Neural cell (in vitro differentiated cells): ENCODE measurements around the gene B3GALT5. TPM values are rescaled to one million over a fixed set of nuclear protein-coding genes. Genes with fewer than 3 reads are reported as not detected.

Experiments
- H2AFZ ChIP-seq: fragments of 200-600, 300-800 bp; sonication (generic), shearing (Covaris generic); 2 replicates; pipeline ENCODE4 v1.6.0; 2014; ENCODE audit warnings: low read depth, mild to moderate bottlenecking, antibody characterized with exemption, low read length, moderate library complexity
- H3F3A ChIP-seq: fragments of 200-600 bp; shearing (Covaris generic); 2 replicates; pipeline ENCODE4 v1.6.1; 2016; ENCODE audit warnings: mild to moderate bottlenecking, moderate library complexity, mixed read lengths, antibody characterized with exemption, low read length; ENCODE audit not compliant: insufficient read depth, poor library complexity, severe bottlenecking
- H3K27ac ChIP-seq: fragments of 200-600, 300-800 bp; sonication (generic), shearing (Covaris generic); 2 replicates; pipeline ENCODE4 v1.5.1; 2014; ENCODE audit warnings: mild to moderate bottlenecking, low read length, moderate library complexity
- H3K27me3 ChIP-seq: fragments of 300-800, 200-600 bp; sonication (generic), shearing (Covaris generic); 2 replicates; pipeline ENCODE4 v1.6.0; 2014; ENCODE audit warnings: mild to moderate bottlenecking, low read depth, low read length, moderate library complexity; ENCODE audit not compliant: insufficient read depth
- H3K36me3 ChIP-seq: fragments of 300-800, 200-600 bp; sonication (generic), shearing (Covaris generic); 2 replicates; pipeline ENCODE4 v1.5.1; 2014; ENCODE audit warnings: mild to moderate bottlenecking, antibody characterized with exemption, low read length, moderate library complexity; ENCODE audit not compliant: insufficient read depth
- H3K4me2 ChIP-seq: fragments of 300-800, 200-600 bp; sonication (generic), shearing (Covaris generic); 2 replicates; pipeline ENCODE4 v1.6.0; 2014; ENCODE audit warnings: mild to moderate bottlenecking, low read length
- H3K4me3 ChIP-seq: fragments of 300-800, 200-600 bp; sonication (generic), shearing (Covaris generic); 2 replicates; pipeline ENCODE4 v1.5.1; 2014; ENCODE audit warnings: mild to moderate bottlenecking, low read length, moderate library complexity
- H3K79me2 ChIP-seq: fragments of 200-600 bp; shearing (Covaris generic); replicated peaks from 2 replicates; pipeline ENCODE4 v1.6.0; 2014; ENCODE audit warnings: mild to moderate bottlenecking, low read length, moderate library complexity; ENCODE audit not compliant: insufficient read depth
- H3K9ac ChIP-seq: fragments of 300-800, 200-600 bp; sonication (generic), shearing (Covaris generic); 2 replicates; pipeline ENCODE4 v1.6.1; 2016; ENCODE audit warnings: mild to moderate bottlenecking, low read length, mixed read lengths
- H3K9me2 ChIP-seq: fragments of 200-600 bp; shearing (Covaris generic); 2 replicates; pipeline ENCODE4 v1.6.1; 2016; ENCODE audit warnings: mild to moderate bottlenecking, low read length, mixed read lengths; ENCODE audit not compliant: insufficient read depth
- H3K9me3 ChIP-seq: fragments of 200-600, 300-800 bp; sonication (generic), shearing (Covaris generic); 2 replicates; pipeline ENCODE4 v1.6.1; 2016; ENCODE audit warnings: mild to moderate bottlenecking, mixed run types, low read length, moderate library complexity, mixed read lengths
- H4K20me1 ChIP-seq: fragments of 200-600 bp; shearing (Covaris generic); 2 replicates; pipeline ENCODE4 v1.6.1; 2016; ENCODE audit warnings: mild to moderate bottlenecking, mixed run types; ENCODE audit not compliant: insufficient read depth
- CTCF ChIP-seq: fragments of 450-650 bp; IDR thresholded peaks from 2 replicates; pipeline ENCODE4 v1.5.1; 2014; ENCODE audit warnings: antibody characterized with exemption, mild to moderate bottlenecking, moderate library complexity; ENCODE audit not compliant: poor library complexity, severe bottlenecking
- EP300 ChIP-seq: fragments of 450-650 bp; conservative IDR thresholded peaks from 2 replicates; pipeline ENCODE4 v1.6.1; 2014; ENCODE audit warnings: antibody characterized with exemption, mild to moderate bottlenecking, moderate library complexity; ENCODE audit not compliant: poor library complexity, severe bottlenecking
- EZH2 ChIP-seq: fragments of 200-600, 300-800 bp; shearing (Covaris generic), sonication (generic); IDR thresholded peaks from 2 replicates; pipeline ENCODE4 v1.6.1; 2014; ENCODE audit warnings: antibody characterized with exemption, low read length, borderline replicate concordance, mild to moderate bottlenecking; ENCODE audit not compliant: insufficient read depth, poor library complexity, severe bottlenecking
- MXI1 ChIP-seq: fragments of 450-650 bp; conservative IDR thresholded peaks from 2 replicates; pipeline ENCODE4 v1.6.1; 2014; ENCODE audit warnings: antibody characterized with exemption, mild to moderate bottlenecking; ENCODE audit not compliant: poor library complexity, severe bottlenecking
- POLR2AphosphoS5 ChIP-seq: IDR thresholded peaks from 2 replicates; pipeline ENCODE4 v1.6.1; 2012
- RAD21 ChIP-seq: fragments of 450-650 bp; conservative IDR thresholded peaks from 2 replicates; pipeline ENCODE4 v1.6.1; 2014; ENCODE audit warnings: antibody characterized with exemption, mild to moderate bottlenecking, moderate library complexity
- REST ChIP-seq: IDR thresholded peaks from 2 replicates; pipeline ENCODE4 v1.6.1; 2012; ENCODE audit warnings: borderline replicate concordance
- SMC3 ChIP-seq: fragments of 450-650 bp; conservative IDR thresholded peaks from 2 replicates; pipeline ENCODE4 v1.6.1; 2014; ENCODE audit warnings: antibody characterized with exemption, mild to moderate bottlenecking, moderate library complexity; ENCODE audit not compliant: poor library complexity
- TAF1 ChIP-seq: IDR thresholded peaks from 2 replicates; pipeline ENCODE4 v1.6.1; 2012; ENCODE audit warnings: low read depth
- polyA plus RNA-seq: library from polyadenylated mRNA; depleted of rRNA; stranded (reverse); fragments of >200 nt; gene quantifications from 2 replicates; pipeline ENCODE4 v1.2.3, GENCODE V29; 2014

B3GALT5 gene
- polyA plus RNA-seq, 1 donor from 2014 or later, result 0.50 TPM

- H3K9me3 ChIP-seq, result no peaks in the 10 kb centered on the region
- H3K27ac ChIP-seq, result no peak overlapping the region
- H3K27me3 ChIP-seq, result no peaks in the 10 kb centered on the region
- H4K20me1 ChIP-seq, result no peaks in the 10 kb centered on the region
- no peak overlapping the region for H3K4me2 ChIP-seq
- no peak overlapping the region for H3K4me3 ChIP-seq
- no peak overlapping the region for H3K9ac ChIP-seq
- H3K79me2 ChIP-seq, result no peaks in the 10 kb centered on the region
- no peaks in the 10 kb centered on the region for H3F3A ChIP-seq
- TF ChIP-seq RAD21, result no peak
- no peak for TF ChIP-seq REST
- TF ChIP-seq EP300, result no peak
- TF ChIP-seq TAF1, result no peak
- no peak for TF ChIP-seq POLR2AphosphoS5
- TF ChIP-seq CTCF, result no peak
- H2AFZ ChIP-seq, result no peak overlapping the region
- no peaks in the 10 kb centered on the region for H3K9me2 ChIP-seq
- no peaks in the 10 kb centered on the region for H3K36me3 ChIP-seq
Observed at GRCh38 chr21:39637197-39637970, 24.6 kb downstream of the B3GALT5 start.

- H3K9me3 ChIP-seq, result no peaks in the 10 kb centered on the region
- no peaks in the 10 kb centered on the region for H3F3A ChIP-seq
- no peaks in the 10 kb centered on the region for H3K9me2 ChIP-seq
- TF ChIP-seq EZH2, result no peak
- no peak for TF ChIP-seq MXI1
- no peak overlapping the region for H3K4me3 ChIP-seq
- H2AFZ ChIP-seq, result no peak overlapping the region
- H3K4me2 ChIP-seq, result no peak overlapping the region
- no peak overlapping the region for H3K27ac ChIP-seq
- no peaks in the 10 kb centered on the region for H3K27me3 ChIP-seq
- H3K36me3 ChIP-seq, result no peaks in the 10 kb centered on the region
- H3K79me2 ChIP-seq, result no peaks in the 10 kb centered on the region
- no peaks in the 10 kb centered on the region for H4K20me1 ChIP-seq
- no peak overlapping the region for H3K9ac ChIP-seq
Observed at GRCh38 chr21:39637971-39638240, 25.2 kb downstream of the B3GALT5 start.

- Histone ChIP-seq H3K9ac (no peak overlapping the region), H4K20me1 (no peaks in the 10 kb centered on the region), H3K27ac (no peak overlapping the region), H3K9me2 (no peaks in the 10 kb centered on the region), H3K36me3 (no peaks in the 10 kb centered on the region), H3F3A (no peaks in the 10 kb centered on the region), H2AFZ (no peak overlapping the region), H3K9me3 (no peaks in the 10 kb centered on the region), H3K27me3 (no peaks in the 10 kb centered on the region), H3K4me2 (no peak overlapping the region), H3K79me2 (no peaks in the 10 kb centered on the region), H3K4me3 (no peak overlapping the region)
- TF ChIP-seq REST (no peak), EZH2 (no peak), POLR2AphosphoS5 (no peak), SMC3 (no peak), MXI1 (no peak), CTCF (no peak), EP300 (no peak), RAD21 (no peak), TAF1 (no peak)
Observed at GRCh38 chr21:39638281-39638680, 25.5 kb downstream of the B3GALT5 start.
